Neural cell (in vitro differentiated cells): ENCODE measurements around the gene ADGRE3.
"Not testable (repeated sequence)": the region's sequence is repeated elsewhere in the genome, so short reads cannot be mapped to it uniquely, and the experiment has no call there.

Source experiments
- CTCF ChIP-seq: fragments of 450-650 bp; IDR thresholded peaks from 2 replicates; pipeline ENCODE4 v1.5.1; 2014; ENCODE audit warnings: antibody characterized with exemption, mild to moderate bottlenecking, moderate library complexity; ENCODE audit not compliant: poor library complexity, severe bottlenecking
- EP300 ChIP-seq: fragments of 450-650 bp; conservative IDR thresholded peaks from 2 replicates; pipeline ENCODE4 v1.6.1; 2014; ENCODE audit warnings: antibody characterized with exemption, mild to moderate bottlenecking, moderate library complexity; ENCODE audit not compliant: poor library complexity, severe bottlenecking
- EZH2 ChIP-seq: fragments of 200-600, 300-800 bp; shearing (Covaris generic), sonication (generic); IDR thresholded peaks from 2 replicates; pipeline ENCODE4 v1.6.1; 2014; ENCODE audit warnings: antibody characterized with exemption, low read length, borderline replicate concordance, mild to moderate bottlenecking; ENCODE audit not compliant: insufficient read depth, poor library complexity, severe bottlenecking
- POLR2AphosphoS5 ChIP-seq: IDR thresholded peaks from 2 replicates; pipeline ENCODE4 v1.6.1; 2012
- RAD21 ChIP-seq: fragments of 450-650 bp; conservative IDR thresholded peaks from 2 replicates; pipeline ENCODE4 v1.6.1; 2014; ENCODE audit warnings: antibody characterized with exemption, mild to moderate bottlenecking, moderate library complexity
- SMC3 ChIP-seq: fragments of 450-650 bp; conservative IDR thresholded peaks from 2 replicates; pipeline ENCODE4 v1.6.1; 2014; ENCODE audit warnings: antibody characterized with exemption, mild to moderate bottlenecking, moderate library complexity; ENCODE audit not compliant: poor library complexity
- TAF1 ChIP-seq: IDR thresholded peaks from 2 replicates; pipeline ENCODE4 v1.6.1; 2012; ENCODE audit warnings: low read depth
- TF ChIP-seq, protein P1 (sequence below): IDR thresholded peaks from 2 replicates; pipeline ENCODE4 v1.6.1; 2012; ENCODE audit warnings: borderline replicate concordance

DNA sequence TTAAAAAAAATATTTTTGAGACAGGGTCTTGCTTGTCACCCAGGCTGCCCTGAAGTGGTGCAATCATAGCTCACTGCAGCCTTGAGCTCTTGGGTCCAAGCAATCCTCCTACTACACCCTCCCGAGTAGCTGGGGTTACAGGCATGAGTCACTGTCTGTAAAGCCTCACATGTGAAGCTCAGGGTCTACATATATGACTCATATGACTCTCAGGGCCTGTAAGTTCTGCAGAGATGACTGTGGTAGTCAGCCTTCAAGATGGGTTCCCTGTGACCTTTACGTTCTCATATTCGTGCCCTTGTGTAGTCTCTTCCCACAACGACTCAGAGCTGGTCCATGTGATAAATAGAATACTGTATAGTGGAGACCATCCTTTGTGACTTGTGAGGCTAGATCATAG is 85.2 kb downstream of the ADGRE3 start:
- TF ChIP-seq CTCF, EZH2, EP300, SMC3, POLR2AphosphoS5, TAF1, RAD21: not testable (repeated sequence)
- TF ChIP-seq, protein P1, sequence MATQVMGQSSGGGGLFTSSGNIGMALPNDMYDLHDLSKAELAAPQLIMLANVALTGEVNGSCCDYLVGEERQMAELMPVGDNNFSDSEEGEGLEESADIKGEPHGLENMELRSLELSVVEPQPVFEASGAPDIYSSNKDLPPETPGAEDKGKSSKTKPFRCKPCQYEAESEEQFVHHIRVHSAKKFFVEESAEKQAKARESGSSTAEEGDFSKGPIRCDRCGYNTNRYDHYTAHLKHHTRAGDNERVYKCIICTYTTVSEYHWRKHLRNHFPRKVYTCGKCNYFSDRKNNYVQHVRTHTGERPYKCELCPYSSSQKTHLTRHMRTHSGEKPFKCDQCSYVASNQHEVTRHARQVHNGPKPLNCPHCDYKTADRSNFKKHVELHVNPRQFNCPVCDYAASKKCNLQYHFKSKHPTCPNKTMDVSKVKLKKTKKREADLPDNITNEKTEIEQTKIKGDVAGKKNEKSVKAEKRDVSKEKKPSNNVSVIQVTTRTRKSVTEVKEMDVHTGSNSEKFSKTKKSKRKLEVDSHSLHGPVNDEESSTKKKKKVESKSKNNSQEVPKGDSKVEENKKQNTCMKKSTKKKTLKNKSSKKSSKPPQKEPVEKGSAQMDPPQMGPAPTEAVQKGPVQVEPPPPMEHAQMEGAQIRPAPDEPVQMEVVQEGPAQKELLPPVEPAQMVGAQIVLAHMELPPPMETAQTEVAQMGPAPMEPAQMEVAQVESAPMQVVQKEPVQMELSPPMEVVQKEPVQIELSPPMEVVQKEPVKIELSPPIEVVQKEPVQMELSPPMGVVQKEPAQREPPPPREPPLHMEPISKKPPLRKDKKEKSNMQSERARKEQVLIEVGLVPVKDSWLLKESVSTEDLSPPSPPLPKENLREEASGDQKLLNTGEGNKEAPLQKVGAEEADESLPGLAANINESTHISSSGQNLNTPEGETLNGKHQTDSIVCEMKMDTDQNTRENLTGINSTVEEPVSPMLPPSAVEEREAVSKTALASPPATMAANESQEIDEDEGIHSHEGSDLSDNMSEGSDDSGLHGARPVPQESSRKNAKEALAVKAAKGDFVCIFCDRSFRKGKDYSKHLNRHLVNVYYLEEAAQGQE: not testable (repeated sequence)
